GM12865 (cell line): ENCODE results near the gene VIPR2.

ENCODE experiments used
- DNase-seq: peaks from one replicate; pipeline ENCODE4 v3.0.0; 2010; ENCODE audit warnings: low read depth
- H3K4me3 ChIP-seq: 2 replicates; pipeline ENCODE4 v1.5.1; 2011; ENCODE audit warnings: mild to moderate bottlenecking, low read depth, low read length, control low read depth
- CTCF ChIP-seq: IDR thresholded peaks from 2 replicates; pipeline ENCODE4 v1.5.1; 2011; ENCODE audit warnings: low read length, control low read depth, low read depth, inconsistent platforms; ENCODE audit not compliant: insufficient read depth; ENCODE audit errors: missing control alignments

The VIPR2 gene

GRCh38 chr7:159023206-159023605, 121.5 kb downstream of the VIPR2 start:
- no peak for DNase-seq
- TF ChIP-seq CTCF = no peak
- no peak overlapping the region for H3K4me3 ChIP-seq

DNA sequence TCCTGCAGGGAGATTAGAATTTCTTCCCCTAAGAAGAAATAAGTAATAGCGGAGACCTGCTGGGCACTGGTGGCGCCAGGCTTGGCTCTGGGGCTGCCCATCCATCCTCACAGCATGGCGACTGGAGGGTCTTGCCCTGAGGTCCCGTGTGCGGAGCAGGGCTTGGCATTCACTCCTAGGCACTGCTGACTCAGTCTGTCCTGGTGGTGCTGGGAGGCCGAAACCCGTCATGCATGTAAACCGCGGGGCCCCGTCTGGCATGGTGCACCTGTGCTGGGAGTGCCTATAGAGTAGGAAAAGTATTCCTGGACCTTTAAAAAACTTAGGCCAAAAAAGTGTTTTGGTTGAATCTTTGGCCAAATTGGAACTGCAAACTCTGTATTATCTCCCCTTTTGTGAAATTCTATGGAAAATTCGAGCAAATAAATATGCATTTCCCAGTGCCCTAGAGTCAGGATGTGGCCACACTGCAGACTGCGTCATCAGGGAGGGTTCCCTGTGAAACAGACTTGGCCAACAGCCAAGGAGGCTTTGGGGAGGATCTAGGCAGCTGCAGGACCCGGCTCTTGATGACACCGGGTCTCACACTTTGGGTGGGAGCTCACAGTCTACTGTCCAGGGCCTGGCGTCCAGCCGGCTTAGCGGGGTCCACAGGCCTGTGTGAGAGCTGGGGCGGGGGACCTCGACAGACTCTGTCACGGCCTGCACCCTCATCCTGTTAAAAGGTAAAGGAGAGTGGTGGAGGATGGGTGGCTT, 122.3 kb downstream of the VIPR2 start:
- DNase-seq = no peak
- TF ChIP-seq CTCF = no peak
- H3K4me3 ChIP-seq = no peak overlapping the region

DNA sequence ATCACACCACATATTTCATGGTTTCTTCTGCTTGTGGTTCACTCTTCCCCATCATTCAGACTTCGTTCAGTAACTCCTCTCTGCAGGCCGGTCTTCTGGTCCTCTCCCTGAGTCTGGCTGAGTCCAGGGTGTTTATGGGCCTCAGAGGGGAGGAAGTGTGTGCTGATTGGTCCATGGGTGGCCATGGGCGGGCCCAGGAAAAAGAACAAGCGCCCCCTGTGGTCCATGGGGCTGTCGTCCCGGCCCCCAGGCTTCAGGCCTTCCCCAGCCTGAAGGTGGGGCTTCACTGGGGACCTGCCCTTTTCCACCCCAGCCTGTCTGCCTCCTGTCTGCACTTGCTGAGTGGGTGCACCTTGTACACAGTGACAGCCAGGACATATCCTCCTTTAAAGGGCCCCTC, 123.7 kb downstream of the VIPR2 start:
- no peak for TF ChIP-seq CTCF
- no peak overlapping the region for H3K4me3 ChIP-seq
- no peak for DNase-seq

- no peak overlapping the region for H3K4me3 ChIP-seq
- TF ChIP-seq CTCF = no peak
- DNase-seq = no peak
These were observed 125.6 kb downstream of the VIPR2 start for GRCh38 chr7:159019111-159019510.

GRCh38 chr7:159017741-159018140, 126.9 kb downstream of the VIPR2 start:
- H3K4me3 ChIP-seq = no peak overlapping the region
- DNase-seq = no peak
- TF ChIP-seq CTCF = no peak

- TF ChIP-seq CTCF = no peak
- no peak overlapping the region for H3K4me3 ChIP-seq
- DNase-seq = no peak
These were observed 127.5 kb downstream of the VIPR2 start for GRCh38 chr7:159017210-159017609.

DNA sequence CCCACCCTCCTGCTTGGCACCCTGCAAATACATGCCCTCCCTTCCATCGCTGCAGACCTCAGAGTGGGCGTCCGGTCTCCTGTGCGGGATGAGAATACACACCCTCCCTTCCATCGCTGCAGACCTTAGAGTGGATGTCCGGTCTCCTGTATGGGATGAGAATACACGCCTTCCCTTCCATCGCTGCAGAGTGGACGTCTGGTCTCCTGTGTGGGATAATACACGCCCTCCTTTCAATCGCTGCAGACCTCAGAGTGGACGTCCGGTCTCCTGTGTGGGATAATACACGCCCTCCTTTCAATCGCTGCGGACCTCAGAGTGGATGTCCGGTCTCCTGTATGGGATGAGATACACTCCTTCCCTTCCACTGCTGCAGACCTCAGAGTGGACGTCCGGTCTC, 128.1 kb downstream of the VIPR2 start:
- DNase-seq = no peak
- TF ChIP-seq CTCF = no peak
- no peak overlapping the region for H3K4me3 ChIP-seq
